NK-92 (cell line): Measurements from ENCODE around the gene TEP1.
"Not testable (repeated sequence)": the region's sequence is repeated elsewhere in the genome, so short reads cannot be mapped to it uniquely, and the experiment has no call there.

Experiments used
- DNase-seq: peaks from one replicate; lab custom pipeline; 2025; ENCODE audit not compliant: unreplicated experiment; lab: John Stamatoyannopoulos, UW

TEP1 gene

GRCh38 chr14:20391505-20391904, 21.8 kb downstream of the TEP1 start:
- no peak for DNase-seq

- DNase-seq: no peak
Observed at GRCh38 chr14:20388159-20388558, 25.1 kb downstream of the TEP1 start.

GRCh38 chr14:20387576-20387975, 25.7 kb downstream of the TEP1 start:
- no peak for DNase-seq

GRCh38 chr14:20386276-20386855, 26.9 kb downstream of the TEP1 start:
- no peak for DNase-seq

GRCh38 chr14:20384886-20385285, 28.4 kb downstream of the TEP1 start:
- no peak for DNase-seq

- DNase-seq: no peak
Observed at GRCh38 chr14:20384321-20384720, 29.0 kb downstream of the TEP1 start.

- DNase-seq: no peak
Observed at GRCh38 chr14:20383636-20384035, 29.7 kb downstream of the TEP1 start.

- no peak for DNase-seq
Observed at GRCh38 chr14:20383032-20383431, 30.3 kb downstream of the TEP1 start.

- no peak for DNase-seq
Observed at GRCh38 chr14:20382526-20382925, 30.8 kb downstream of the TEP1 start.

GRCh38 chr14:20381341-20381740, 32.0 kb downstream of the TEP1 start:
- no peak for DNase-seq

- no peak for DNase-seq
Observed at GRCh38 chr14:20380681-20381080, 32.6 kb downstream of the TEP1 start.

GRCh38 chr14:20379743-20380142, 33.6 kb downstream of the TEP1 start:
- no peak for DNase-seq

- no peak for DNase-seq
Observed at GRCh38 chr14:20377171-20377570, 36.1 kb downstream of the TEP1 start.

GRCh38 chr14:20376071-20376588, 37.2 kb downstream of the TEP1 start:
- DNase-seq: no peak

- no peak for DNase-seq
Observed at GRCh38 chr14:20375471-20375870, 37.8 kb downstream of the TEP1 start.

- no peak for DNase-seq
Observed at GRCh38 chr14:20372796-20373195, 40.5 kb downstream of the TEP1 start.

GRCh38 chr14:20365928-20366327, 47.4 kb downstream of the TEP1 start:
- no peak for DNase-seq

- not testable (repeated sequence) for DNase-seq
Observed at GRCh38 chr14:20358474-20358873, 54.8 kb downstream of the TEP1 start.

- DNase-seq: no peak
Observed at GRCh38 chr14:20356422-20356821, 56.9 kb downstream of the TEP1 start.

- DNase-seq: no peak
Observed at GRCh38 chr14:20350860-20351259, 62.4 kb downstream of the TEP1 start.

GRCh38 chr14:20350282-20350681, 63.0 kb downstream of the TEP1 start:
- DNase-seq: no peak

- no peak for DNase-seq
Observed at GRCh38 chr14:20347747-20348146, 65.6 kb downstream of the TEP1 start.

GRCh38 chr14:20346713-20347112, 66.6 kb downstream of the TEP1 start:
- no peak for DNase-seq
